ENCODE data around the gene SMPDL3B. TPM values are rescaled to one million over a fixed set of nuclear protein-coding genes. Genes with fewer than 3 reads are reported as not detected.

Gene SMPDL3B
- total RNA-seq, 1 experiment from 2014 or later = not detected

DNA sequence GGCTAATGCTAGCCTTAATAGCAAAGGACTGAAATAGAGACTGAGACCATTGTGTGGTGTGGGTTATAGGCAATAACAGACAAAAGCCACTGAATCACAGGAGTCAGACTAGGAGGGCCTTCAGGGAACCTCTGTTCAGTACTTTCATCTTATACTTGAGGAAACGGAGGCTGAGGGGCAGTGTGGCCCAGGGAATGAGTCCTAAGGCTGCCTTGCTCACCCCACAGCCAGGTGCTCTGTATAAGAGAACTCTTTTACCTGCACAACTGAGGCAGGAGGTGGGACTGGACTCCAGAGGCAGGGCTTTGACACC, 2.7 kb downstream of the SMPDL3B start:
- no peak for DNase-seq (ENCODE audit: low read depth)
- in situ Hi-C loops (cut with HindIII; ENCODE audit: low pct_unique_long_range_greater_than_20kb, low sequenced_read_pairs) = no loop called here

DNA sequence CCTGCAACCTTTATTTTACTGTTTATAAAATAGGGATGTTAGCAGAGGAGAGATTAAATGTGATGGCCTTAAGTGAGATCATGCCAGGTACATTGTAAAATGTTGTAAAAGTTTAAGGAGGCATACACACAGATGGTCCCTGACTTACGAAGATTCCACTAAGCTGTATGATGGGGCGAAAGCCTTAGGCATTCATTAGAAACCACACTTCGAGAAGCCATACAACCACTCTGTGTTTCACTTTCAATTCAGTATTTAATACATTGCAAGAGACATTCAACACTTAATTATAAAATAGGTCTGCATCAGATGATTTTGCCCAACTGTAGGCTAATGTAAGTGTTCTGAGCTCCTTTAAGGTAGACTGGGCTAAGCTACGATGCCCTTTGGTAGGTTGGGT, 3.7 kb downstream of the SMPDL3B start:
- in situ Hi-C loops (cut with HindIII; ENCODE audit: low pct_unique_long_range_greater_than_20kb, low sequenced_read_pairs) = no loop called here
- DNase-seq (ENCODE audit: low read depth) = no peak

- DNase-seq (ENCODE audit: low read depth) = no peak
- in situ Hi-C loops (cut with HindIII; ENCODE audit: low pct_unique_long_range_greater_than_20kb, low sequenced_read_pairs) = no loop called here
These were observed 5.5 kb downstream of the SMPDL3B start for GRCh38 chr1:27940297-27940696.

DNA sequence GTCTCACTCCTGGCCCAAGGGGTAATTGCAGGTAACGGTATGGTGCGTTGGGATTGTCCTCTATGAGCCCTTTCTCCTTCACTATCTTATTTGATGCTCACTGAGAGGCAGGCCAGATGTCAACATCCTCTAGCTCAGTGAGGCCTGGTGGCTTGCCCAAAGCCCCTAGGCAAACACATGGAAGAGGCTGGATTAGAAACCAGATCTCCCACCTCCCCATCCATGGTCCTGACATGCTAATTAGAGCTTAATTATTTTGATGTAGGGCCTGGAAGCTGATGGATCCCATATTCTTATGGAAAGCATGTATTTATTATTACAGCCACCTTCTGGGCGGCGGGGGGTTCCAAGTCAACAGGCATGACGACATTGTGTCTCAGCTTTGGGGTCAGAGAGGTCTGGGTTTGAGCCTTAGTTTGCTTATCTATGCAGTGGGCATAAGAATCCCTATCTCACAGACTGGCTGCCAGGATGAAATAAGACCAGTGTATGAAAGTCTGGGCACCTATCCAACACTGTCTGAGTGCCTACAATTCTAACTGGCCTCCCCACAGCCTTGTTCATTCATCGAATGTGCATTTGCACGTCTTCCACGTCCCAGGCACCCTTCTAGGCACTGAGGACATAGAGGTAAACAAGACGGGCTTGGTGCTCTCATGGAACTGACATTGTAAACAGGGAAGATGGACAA, 6.2 kb downstream of the SMPDL3B start:
- in situ Hi-C loops (cut with HindIII; ENCODE audit: low pct_unique_long_range_greater_than_20kb, low sequenced_read_pairs) = no loop called here

GRCh38 chr1:27941671-27942540, 7.1 kb downstream of the SMPDL3B start:
- DNase-seq (ENCODE audit: low read depth) = no peak
- in situ Hi-C loops (cut with HindIII; ENCODE audit: low pct_unique_long_range_greater_than_20kb, low sequenced_read_pairs) = no loop called here

More for the DNA sequence above, 6.2 kb downstream of the SMPDL3B start:
- DNase-seq (ENCODE audit: low read depth) = no peak

GRCh38 chr1:27945020-27945419, 10.2 kb downstream of the SMPDL3B start:
- in situ Hi-C loops (cut with HindIII; ENCODE audit: low pct_unique_long_range_greater_than_20kb, low sequenced_read_pairs) = no loop called here
- no peak for DNase-seq (ENCODE audit: low read depth)

- in situ Hi-C loops (cut with HindIII; ENCODE audit: low pct_unique_long_range_greater_than_20kb, low sequenced_read_pairs) = no loop called here
- no peak for DNase-seq (ENCODE audit: low read depth)
These were observed 14.2 kb downstream of the SMPDL3B start for GRCh38 chr1:27949027-27949426.

DNA sequence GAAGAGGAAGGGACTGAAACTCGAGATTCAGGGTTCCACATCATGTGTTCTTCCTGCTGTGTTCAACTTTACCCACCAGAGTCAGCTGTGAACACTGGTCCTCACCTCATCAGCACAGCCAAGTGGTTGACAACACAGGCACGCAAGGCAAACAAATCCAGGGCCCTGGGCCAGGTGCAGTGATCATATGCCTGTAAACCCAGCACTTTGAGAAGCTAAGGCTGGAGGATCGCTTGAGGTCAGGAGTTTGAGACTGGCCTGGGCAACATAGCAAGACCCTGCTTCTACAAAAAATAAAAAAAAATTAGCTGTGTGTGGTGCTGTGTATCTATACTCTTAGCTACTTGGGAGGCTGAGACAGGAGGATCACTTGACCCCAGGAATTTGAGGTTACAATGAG, 16.6 kb downstream of the SMPDL3B start:
- DNase-seq (ENCODE audit: low read depth) = no peak
- in situ Hi-C loops (cut with HindIII; ENCODE audit: low pct_unique_long_range_greater_than_20kb, low sequenced_read_pairs) = no loop called here

DNA sequence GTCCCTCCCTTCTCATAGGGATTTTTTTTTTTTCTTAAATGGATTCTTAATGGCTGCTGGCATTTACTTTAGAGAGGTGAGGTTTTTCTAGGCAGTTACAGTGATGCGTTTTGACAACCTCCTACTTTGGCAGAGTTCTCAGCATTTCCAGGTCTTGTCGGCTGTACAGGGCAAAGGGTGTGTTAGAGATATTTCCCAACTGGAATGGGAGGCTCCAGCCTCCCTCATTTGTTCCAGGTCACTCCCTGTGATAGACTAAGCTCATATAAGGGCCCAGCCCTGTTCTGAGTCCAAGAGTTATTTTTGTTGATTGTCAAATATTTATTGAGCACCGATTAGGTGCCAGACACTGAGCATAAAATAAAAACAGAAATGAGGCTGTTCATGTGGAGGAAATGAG, 17.3 kb downstream of the SMPDL3B start:
- no peak for DNase-seq (ENCODE audit: low read depth)
- in situ Hi-C loops (cut with HindIII; ENCODE audit: low pct_unique_long_range_greater_than_20kb, low sequenced_read_pairs) = no loop called here

GRCh38 chr1:27954186-27954585, 19.4 kb downstream of the SMPDL3B start:
- no peak for DNase-seq (ENCODE audit: low read depth)
- in situ Hi-C loops (cut with HindIII; ENCODE audit: low pct_unique_long_range_greater_than_20kb, low sequenced_read_pairs) = no loop called here

DNA sequence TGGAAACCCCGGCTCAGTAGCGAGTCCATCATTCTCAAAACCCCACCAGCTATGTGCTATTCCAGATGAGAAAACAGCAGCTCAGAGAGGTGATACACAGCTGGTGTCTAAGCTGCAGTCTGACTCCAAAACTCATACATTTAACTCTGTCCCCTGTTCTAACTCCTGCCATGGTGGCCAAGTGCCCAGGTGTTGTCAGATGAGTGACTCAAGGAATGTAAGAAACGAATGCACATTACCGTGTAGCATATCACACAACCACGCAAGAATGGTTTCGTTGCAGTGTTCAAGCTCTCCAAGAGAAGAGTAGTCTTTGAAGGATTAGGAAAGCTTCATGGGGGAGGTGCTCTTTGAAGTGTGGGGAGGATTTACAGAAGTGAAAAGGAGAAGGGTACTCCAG, 20.3 kb downstream of the SMPDL3B start:
- DNase-seq (ENCODE audit: low read depth) = no peak
- in situ Hi-C loops (cut with HindIII; ENCODE audit: low pct_unique_long_range_greater_than_20kb, low sequenced_read_pairs) = no loop called here

DNA sequence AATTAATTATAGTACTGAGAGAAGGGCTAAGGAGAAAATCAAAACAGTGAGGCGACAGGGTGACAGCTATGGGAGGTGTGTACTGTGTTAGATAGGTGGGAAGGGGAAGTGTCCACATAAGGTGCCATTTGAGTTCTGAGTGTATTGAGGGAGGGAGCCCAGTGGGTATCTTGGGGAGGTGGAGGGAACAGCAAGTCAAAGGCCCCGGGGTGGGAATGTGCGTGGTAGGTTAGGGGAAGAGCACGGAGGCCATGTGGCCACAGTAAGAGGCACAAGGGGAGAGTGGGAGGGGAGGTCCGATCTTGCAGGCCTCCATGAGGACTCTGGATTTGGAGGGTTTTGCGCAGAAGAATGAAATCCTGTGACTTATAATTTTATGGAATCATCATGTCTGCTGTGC, 22.0 kb downstream of the SMPDL3B start:
- in situ Hi-C loops (cut with HindIII; ENCODE audit: low pct_unique_long_range_greater_than_20kb, low sequenced_read_pairs) = no loop called here
- DNase-seq (ENCODE audit: low read depth) = no peak

- in situ Hi-C loops (cut with HindIII; ENCODE audit: low pct_unique_long_range_greater_than_20kb, low sequenced_read_pairs) = no loop called here
- no peak for DNase-seq (ENCODE audit: low read depth)
These were observed 22.9 kb downstream of the SMPDL3B start for GRCh38 chr1:27957655-27958054.

- DNase-seq (ENCODE audit: low read depth) = no peak
- in situ Hi-C loops (cut with HindIII; ENCODE audit: low pct_unique_long_range_greater_than_20kb, low sequenced_read_pairs) = no loop called here
These were observed 23.7 kb downstream of the SMPDL3B start for GRCh38 chr1:27958513-27958912.

DNA sequence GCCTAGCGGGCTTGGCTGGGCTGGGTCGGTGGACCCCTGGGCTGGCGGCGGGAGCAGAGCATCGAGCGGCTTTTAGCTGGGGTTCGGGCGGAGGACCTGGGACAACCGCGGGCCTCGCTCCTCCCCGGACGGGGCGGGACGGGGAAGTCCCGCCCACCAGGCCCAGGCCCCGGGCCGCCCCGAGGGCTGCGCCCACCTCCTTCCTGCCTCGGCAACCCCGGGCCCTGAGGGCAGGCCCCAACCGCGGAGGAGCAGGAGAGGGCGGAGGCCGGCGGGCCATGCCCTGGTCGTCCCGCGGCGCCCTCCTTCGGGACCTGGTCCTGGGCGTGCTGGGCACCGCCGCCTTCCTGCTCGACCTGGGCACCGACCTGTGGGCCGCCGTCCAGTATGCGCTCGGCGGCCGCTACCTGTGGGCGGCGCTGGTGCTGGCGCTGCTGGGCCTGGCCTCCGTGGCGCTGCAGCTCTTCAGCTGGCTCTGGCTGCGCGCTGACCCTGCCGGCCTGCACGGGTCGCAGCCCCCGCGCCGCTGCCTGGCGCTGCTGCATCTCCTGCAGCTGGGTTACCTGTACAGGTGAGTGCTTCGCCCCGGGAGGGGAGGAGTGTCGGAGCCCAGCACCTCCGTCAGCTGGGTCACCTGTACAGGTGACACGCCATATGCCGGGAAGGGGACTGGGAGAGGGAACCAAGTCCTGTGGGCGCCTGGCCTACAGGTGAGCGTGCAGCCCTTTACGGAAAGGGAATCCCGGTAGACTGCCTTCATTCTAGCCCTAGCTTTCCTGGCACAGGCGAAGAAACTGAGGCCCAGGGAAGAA, 25.2 kb downstream of the SMPDL3B start, which contains the start of gene XKR8:
Gene XKR8 (plus strand): TSS at position 182 of the 812 bp plus-strand sequence. CDS start 97 bp downstream, at position 279.
- DNase-seq (ENCODE audit: low read depth) = peak; percentile 91
- in situ Hi-C loops (cut with HindIII; ENCODE audit: low pct_unique_long_range_greater_than_20kb, low sequenced_read_pairs) = no loop called here

- DNase-seq (ENCODE audit: low read depth) = no peak
- in situ Hi-C loops (cut with HindIII; ENCODE audit: low pct_unique_long_range_greater_than_20kb, low sequenced_read_pairs) = no loop called here
These were observed 26.2 kb downstream of the SMPDL3B start for GRCh38 chr1:27960762-27961645.

DNA sequence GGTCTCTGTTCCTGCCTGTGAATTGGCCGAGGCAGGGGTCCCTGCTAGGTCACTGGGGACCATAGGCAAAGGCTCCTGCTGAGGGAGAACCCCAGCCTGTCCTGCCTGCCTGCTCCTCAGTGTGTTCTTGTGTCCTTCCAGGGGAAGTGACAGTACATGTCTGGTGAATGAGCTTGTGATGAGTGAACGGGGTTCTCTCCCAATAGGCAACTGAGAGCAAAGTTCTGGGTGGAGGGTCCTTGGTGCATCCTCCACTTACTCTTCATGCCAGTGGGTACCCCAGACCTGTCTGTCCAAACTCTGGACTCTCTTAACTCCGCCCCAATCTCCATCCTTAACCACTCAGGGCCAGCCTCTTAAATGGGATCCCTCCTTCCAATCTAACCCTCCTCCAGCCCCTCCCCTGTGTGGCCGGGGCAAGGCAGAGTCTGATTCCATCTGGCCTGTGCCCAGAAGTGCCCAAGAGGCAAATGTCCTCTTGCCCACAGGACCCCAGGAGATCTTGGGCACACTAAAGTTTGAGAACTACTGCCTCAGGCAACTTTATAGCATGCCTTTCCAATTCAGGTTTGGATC, 26.9 kb downstream of the SMPDL3B start:
- no peak for DNase-seq (ENCODE audit: low read depth)
- in situ Hi-C loops (cut with HindIII; ENCODE audit: low pct_unique_long_range_greater_than_20kb, low sequenced_read_pairs) = no loop called here

GRCh38 chr1:27963393-27963792, 28.6 kb downstream of the SMPDL3B start:
- no peak for DNase-seq (ENCODE audit: low read depth)
- in situ Hi-C loops (cut with HindIII; ENCODE audit: low pct_unique_long_range_greater_than_20kb, low sequenced_read_pairs) = no loop called here
